ENCODE results near the gene PCDHA4.

DNA sequence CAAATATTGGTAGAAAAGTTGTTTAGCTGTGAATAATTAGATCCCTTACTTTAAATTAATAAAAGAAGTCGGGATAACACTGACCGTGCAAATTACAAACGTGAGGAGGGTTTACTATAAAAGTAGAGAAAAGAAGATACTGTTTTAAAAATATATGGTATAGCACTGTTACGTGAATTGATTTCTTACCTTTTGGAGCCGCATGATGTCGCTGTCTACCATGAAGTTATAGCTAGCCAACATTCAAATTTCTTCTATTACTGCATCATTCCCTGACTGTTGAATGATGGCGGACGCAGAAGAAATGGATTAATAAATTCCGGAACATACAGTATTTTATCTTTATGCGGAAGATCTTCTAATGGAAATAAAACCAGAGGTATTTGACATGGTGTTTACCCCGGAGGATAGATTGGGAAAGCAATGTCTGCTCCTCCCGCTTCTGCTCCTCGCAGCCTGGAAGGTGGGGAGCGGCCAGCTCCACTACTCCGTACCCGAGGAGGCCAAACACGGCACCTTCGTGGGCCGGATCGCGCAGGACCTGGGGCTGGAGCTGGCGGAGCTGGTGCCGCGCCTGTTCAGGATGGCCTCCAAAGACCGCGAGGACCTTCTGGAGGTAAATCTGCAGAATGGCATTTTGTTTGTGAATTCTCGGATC lies 21.0 kb downstream of the PCDHA4 start, which contains the start of gene PCDHA6:
- TF ChIP-seq EZH2 (IDR thresholded peaks at IDR 0.05): no peak
- TF ChIP-seq POLR2AphosphoS5 (IDR thresholded peaks at IDR 0.05; ENCODE audit: borderline replicate concordance, low read depth, low read length): no peak
- TF ChIP-seq FOXP2 (optimal IDR thresholded peaks at IDR 0.05; ENCODE audit: control extremely low read depth, extremely low read length, insufficient read depth): no peak
